NCI-H526 (cell line): ENCODE measurements around the gene BMERB1.
"Not testable (repeated sequence)": the region's sequence is repeated elsewhere in the genome, so short reads cannot be mapped to it uniquely, and the experiment has no call there.

ENCODE experiments used
- DNase-seq, 2 experiments: peaks; one replicate each; lab custom pipeline; 2025; lab: John Stamatoyannopoulos, UW

Gene BMERB1

GRCh38 chr16:15434425-15435215 is at the start of gene BMERB1:
BMERB1 (plus strand) TSS chr16:15434588; CDS start chr16:15434654, 66 bp downstream.
- peak; percentile 42 to 83 for DNase-seq

DNA sequence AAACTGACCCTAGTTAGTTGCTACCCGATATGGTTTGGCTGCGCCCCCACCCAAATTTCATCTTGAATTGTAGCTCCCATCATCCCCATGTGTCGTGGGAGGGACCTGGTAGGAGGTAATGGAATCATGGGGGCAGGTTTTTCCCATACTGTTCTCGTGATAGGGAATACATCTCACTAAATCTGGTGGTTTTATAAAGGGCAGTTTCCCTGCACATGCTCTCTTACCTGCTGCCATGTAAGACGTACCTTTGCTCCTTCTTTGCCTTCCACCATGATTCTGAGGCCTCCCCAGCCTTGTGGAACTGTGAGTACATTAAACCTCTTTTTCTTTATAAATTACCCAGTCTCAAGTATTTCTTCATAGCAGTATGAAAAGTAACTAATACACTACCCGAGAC is 46.3 kb upstream of the BMERB1 start:
- DNase-seq: not testable (repeated sequence)

- not testable (repeated sequence) for DNase-seq
These were observed 44.5 kb upstream of the BMERB1 start for GRCh38 chr16:15389916-15390315.

- DNase-seq: not testable (repeated sequence)
These were observed 41.4 kb upstream of the BMERB1 start for GRCh38 chr16:15393025-15393424.

DNA sequence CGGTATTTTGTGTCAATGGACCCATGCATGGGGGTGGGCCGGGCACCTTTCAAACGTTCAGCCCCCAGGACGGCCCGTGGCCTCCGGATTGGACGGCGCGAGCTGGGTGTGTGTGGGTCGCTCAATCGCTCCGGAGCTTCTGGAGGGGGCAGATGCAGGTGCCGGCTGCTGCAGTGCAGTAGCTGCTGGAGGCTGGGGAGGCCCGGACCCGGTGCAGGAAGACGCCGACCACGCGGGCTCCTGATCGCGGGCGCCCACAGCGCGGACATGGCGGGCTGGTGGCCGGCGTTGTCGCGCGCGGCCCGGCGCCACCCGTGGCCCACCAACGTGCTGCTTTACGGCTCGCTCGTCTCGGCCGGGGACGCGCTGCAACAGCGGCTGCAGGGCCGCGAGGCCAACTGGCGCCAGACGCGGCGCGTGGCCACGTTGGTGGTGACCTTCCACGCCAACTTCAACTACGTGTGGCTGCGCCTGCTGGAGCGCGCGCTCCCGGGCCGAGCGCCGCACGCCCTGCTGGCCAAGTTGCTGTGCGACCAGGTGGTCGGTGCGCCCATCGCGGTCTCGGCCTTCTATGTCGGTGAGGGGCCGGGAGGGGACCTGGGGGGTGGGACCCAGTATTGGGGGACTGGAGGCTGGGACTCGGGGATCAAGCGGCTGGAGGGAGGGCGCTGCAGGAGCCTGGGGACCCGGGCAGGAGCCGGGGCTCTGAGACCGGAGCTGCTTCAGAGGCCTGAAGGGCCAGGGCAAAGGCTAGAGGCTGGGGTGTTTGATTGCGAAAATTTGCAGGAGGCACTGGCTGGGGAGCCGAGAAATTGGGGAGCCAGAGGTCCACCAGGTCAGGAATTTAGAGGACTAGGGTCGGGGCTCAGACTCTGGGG is 38.5 kb upstream of the BMERB1 start, which contains the start of gene MPV17L:
TSS of gene MPV17L (plus strand) at position 124 of the 878 bp plus-strand sequence. CDS start at position 268, 144 bp downstream.
- peak; percentile 36 to 71 for DNase-seq

- DNase-seq: not testable (repeated sequence)
These were observed 37.9 kb upstream of the BMERB1 start for GRCh38 chr16:15396509-15396829.

DNA sequence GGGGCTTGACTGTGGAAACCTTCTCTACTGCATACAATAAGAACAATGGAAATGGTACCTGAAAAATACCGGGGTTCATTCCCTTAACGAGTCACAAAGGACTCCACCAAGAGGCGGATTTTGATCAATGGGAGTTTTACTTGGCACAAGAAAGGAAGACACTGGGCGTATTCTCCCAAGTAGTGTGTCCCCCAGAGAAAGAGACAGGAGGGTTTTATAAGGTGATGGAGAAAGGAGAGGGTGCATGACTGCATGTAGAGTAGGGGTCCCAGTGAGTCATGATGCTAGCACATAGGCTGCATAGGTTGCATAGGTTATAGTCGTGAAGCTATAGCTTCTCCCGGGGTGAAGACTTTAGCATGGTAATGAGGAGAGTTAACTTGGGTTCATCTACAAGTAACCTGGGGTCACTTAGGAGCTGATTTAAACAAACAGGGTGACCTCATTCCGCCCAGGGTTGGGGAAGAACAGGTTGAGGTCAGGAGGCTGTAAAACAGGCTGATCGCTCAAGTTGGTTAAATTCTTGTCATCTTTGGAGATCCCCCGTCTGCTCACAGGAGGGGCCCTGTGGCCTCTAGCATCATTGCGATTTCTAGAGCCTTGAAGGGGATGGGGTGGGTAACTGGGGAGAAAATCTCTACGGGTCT is 37.3 kb upstream of the BMERB1 start:
- no peak for DNase-seq

- peak; percentile 8 to 27 for DNase-seq
These were observed 35.6 kb upstream of the BMERB1 start for GRCh38 chr16:15398618-15399316.

GRCh38 chr16:15399317-15399716 is 35.1 kb upstream of the BMERB1 start:
- DNase-seq: no peak

GRCh38 chr16:15400314-15400713 is 34.1 kb upstream of the BMERB1 start:
- DNase-seq: not testable (repeated sequence)

DNA sequence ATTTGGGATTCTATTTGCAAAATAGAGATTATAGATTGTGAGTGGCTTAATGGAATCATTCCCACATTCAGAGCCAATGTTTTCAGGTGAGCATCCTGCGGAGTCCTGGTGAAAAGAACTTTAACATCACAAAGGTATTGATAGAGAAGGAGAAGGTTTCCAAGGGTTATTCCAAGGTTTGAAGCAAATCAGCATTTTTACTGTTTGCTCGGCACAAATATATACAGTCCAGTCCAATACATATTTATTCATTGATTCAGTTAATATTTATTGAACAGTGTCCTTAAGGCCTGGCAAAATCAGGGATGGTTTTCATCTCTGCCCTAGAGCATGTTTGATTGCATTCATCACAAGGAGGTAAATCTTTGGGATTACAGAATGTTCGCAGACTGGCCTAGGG is 32.4 kb upstream of the BMERB1 start:
- DNase-seq: no peak

DNA sequence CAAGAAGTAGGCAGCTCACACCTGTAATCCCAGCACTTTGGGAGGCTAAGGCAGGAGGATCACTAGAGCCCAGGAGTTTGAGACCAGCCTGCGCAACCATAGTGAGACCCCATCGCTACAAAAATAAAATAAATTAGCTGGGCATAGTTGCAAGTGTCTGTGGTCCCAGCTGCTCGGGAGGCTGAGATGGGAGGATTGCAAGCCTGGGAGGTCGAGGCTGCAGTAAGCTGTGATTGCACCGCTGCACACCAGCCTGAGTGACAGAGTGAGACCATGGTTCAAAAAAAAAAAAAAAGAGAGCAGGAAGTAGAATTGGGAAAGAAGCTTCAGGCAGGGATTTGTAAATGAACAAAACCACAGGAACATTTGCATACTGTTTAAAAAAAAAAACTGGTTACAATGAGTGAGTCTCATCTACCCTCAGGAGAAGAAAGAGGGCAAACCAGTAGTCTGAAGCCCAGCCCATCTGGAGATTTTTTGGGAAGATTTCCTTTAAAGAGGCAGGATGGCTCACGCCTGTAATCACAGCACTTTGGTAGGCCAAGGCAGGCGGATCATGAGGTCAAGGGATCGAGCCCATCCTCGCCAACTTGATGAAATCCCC is 30.9 kb upstream of the BMERB1 start:
- DNase-seq: peak; percentile 87 to 88

- not testable (repeated sequence) for DNase-seq
These were observed 30.3 kb upstream of the BMERB1 start for GRCh38 chr16:15404091-15404490.

DNA sequence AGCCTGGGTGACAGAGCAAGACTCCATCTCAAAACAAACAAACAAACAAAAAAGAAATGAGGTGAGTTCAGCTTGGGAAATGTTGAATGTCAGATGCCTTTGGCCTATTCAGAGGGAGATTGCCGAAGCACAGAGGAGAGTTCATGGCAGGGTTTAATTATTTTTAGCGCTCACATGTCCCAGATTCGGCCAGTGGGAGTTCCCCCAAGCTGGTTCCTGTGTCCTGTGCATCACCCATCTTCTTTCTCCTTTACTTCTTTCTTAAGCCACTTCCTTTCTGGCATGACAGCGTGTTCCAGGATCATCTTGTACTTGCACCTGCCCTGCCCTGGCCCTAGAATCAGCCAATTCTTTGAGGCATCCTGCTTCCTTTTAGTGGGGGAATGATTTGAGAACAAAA is 29.6 kb upstream of the BMERB1 start:
- DNase-seq: no peak

DNA sequence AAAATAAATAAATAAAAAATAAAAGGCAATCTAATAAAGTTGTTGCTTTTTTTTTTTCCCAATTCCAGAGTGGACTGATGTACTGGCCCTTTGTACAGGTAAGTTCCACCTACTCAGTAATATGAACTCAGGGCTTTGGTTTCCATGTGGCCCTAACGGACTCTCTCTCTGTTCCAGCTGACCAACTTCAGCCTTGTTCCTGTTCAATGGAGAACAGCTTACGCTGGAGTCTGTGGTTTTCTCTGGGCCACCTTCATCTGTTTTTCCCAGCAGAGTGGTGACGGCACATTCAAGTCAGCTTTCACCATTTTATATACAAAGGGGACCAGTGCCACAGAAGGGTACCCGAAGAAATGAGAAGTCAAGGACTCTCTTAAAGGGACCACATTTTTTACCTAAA is 26.6 kb upstream of the BMERB1 start:
- DNase-seq: peak in 1 of 2 experiments; percentile 5

- DNase-seq: not testable (repeated sequence)
These were observed 24.9 kb upstream of the BMERB1 start for GRCh38 chr16:15409476-15409875.

DNA sequence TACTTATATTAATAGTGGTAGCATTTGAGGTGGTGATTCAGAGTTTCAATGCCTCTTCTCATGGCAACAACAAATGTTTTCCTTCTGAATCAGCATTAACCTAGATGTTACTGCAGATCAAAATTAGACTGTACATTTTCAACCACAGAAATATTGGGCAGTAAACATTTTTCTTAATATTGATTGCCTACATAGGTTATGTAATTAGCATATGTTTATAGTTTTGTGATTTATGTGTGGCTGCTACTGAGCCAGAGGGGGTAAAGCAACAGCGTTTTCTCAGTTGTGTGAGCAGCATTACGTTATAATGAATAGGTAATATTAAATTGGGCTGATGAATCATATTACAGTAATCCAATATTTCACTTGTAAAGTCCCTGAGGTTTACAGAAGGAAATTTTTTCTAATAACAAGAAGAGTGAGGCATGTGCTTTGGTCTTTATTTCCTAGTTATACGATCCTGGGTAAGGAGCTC is 18.8 kb upstream of the BMERB1 start:
- DNase-seq: no peak

DNA sequence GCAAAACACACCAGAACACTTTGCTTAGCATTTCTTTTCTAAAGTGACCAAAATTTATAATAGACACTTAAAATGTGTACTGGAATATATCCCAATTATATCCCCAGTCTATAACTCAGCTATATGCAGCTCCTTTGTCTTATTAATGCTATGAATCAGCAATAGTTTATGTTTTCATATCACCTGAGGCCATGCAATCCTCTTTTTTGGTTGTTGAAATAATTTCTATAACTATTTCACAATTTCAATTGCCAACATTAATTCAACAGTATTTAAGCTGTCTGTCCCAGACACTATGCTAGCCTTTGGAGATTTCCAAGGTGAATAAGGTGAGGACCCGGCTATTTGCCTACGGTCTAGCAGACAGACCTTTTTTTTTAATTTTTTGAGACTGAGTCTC is 17.2 kb upstream of the BMERB1 start:
- DNase-seq: no peak

GRCh38 chr16:15418206-15418605 is 16.2 kb upstream of the BMERB1 start:
- no peak for DNase-seq

DNA sequence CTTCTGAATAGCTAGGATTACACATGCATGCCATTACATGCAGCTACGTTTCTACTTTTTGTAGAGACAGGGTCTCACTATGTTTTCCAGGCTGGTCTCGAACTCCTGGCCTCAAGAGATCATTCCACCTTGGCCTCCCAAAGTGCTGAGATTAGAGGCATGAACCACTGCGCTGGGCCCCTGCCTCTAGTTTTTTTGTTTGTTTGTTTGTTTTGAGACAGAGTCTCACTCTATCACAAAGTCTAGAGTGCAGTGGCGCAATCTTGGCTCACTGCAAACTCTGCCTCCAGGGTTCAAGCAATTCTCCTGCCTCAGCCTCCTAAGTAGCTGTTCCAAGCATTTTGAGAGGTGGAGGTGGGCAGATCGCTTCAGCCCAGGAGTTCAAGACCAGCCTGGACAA is 12.7 kb upstream of the BMERB1 start:
- DNase-seq: not testable (repeated sequence)

GRCh38 chr16:15422222-15422621 is 12.2 kb upstream of the BMERB1 start:
- DNase-seq: no peak
